ENCODE data around the gene TDRD9.

TDRD9 gene

DNA sequence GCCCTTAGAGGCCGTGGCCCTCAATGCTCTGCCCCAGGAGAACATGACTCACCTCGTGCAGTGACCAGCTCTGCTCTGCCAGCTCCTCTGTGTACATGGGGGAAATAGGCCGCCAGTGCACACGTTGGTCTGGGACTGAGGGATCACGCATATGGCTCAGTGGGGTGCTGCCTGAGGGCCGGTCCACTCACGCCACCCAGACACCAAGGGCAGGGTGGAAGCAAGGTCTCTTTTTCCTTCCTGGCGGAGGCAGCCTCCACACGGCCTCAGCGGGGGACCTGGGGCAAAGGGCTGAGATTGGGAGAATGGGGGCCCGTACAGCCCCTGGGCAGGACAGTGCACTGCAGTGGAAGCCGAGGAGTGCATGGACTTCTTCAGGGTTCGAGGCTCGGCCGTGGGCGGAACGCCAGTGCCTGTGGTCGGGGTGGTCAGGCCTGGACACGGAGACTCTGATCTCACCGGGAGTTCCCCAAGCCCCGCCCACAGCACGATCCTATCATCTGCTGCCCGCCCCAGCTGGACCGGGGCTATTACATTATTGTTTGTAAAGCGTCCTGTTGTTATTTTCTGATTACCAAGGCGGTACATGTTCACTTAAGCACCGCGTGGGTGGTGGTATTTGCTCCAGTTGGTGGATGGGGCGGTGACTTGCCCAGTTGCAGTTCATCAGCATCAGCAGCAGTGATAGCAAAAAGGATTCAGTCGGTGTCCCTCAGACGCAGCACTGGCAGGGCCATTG is 38.8 kb upstream of the TDRD9 start:
- no peaks in the 10 kb centered on the region for H3K9me3 ChIP-seq (replicated peaks; ENCODE audit: insufficient read depth, low read length)
- no peak for TF ChIP-seq EZH2phosphoT487 (IDR thresholded peaks at IDR 0.05; ENCODE audit: low read length)
- no peak overlapping the region for H3K27ac ChIP-seq (ENCODE audit: low read length)
- peaks cover 4% of the 10 kb centered on the region; the same call in 1 of the 2 replicates for H3K27me3 ChIP-seq (replicated peaks; ENCODE audit: insufficient read depth, low read length)
- no peak overlapping the region for H3K4me3 ChIP-seq (ENCODE audit: low read length)
- H3K4me2 ChIP-seq (ENCODE audit: low read depth, low read length) = no peak overlapping the region
- no peaks in the 10 kb centered on the region for H3K9me2 ChIP-seq (replicated peaks; ENCODE audit: insufficient read depth, low read length)
- no peak for DNase-seq
- no peak overlapping the region for H3K9ac ChIP-seq (ENCODE audit: low read length)
- H3F3A ChIP-seq (ENCODE audit: insufficient read depth, low read length) = no peaks in the 10 kb centered on the region
- H3K36me3 ChIP-seq (replicated peaks; ENCODE audit: insufficient read depth, low read length) = no peaks in the 10 kb centered on the region
- no peaks in the 10 kb centered on the region for H3K79me2 ChIP-seq (ENCODE audit: low read length)
- no peaks in the 10 kb centered on the region for H4K20me1 ChIP-seq (ENCODE audit: insufficient read depth, low read length)
- H3K4me1 ChIP-seq (ENCODE audit: low read length) = no peaks in the 10 kb centered on the region
- no peak overlapping the region for H2AFZ ChIP-seq (ENCODE audit: low read length)

GRCh38 chr14:103890052-103890371 is 38.2 kb upstream of the TDRD9 start:
- no peak for DNase-seq
- no peak overlapping the region for H3K4me3 ChIP-seq (ENCODE audit: low read length)
- H3K9ac ChIP-seq (ENCODE audit: low read length) = no peak overlapping the region
- H4K20me1 ChIP-seq (ENCODE audit: insufficient read depth, low read length) = no peaks in the 10 kb centered on the region
- H2AFZ ChIP-seq (ENCODE audit: low read length) = no peak overlapping the region
- no peaks in the 10 kb centered on the region for H3K36me3 ChIP-seq (replicated peaks; ENCODE audit: insufficient read depth, low read length)
- H3F3A ChIP-seq (ENCODE audit: insufficient read depth, low read length) = no peaks in the 10 kb centered on the region
- H3K27me3 ChIP-seq (replicated peaks; ENCODE audit: insufficient read depth, low read length) = peaks cover 4% of the 10 kb centered on the region; the same call in 1 of the 2 replicates
- no peak overlapping the region for H3K27ac ChIP-seq (ENCODE audit: low read length)
- no peaks in the 10 kb centered on the region for H3K4me1 ChIP-seq (ENCODE audit: low read length)
- no peak for TF ChIP-seq EZH2 (optimal IDR thresholded peaks at IDR 0.05; ENCODE audit: low read depth, low read length)
- TF ChIP-seq EZH2phosphoT487 (IDR thresholded peaks at IDR 0.05; ENCODE audit: low read length) = no peak
- TF ChIP-seq, protein P1, sequence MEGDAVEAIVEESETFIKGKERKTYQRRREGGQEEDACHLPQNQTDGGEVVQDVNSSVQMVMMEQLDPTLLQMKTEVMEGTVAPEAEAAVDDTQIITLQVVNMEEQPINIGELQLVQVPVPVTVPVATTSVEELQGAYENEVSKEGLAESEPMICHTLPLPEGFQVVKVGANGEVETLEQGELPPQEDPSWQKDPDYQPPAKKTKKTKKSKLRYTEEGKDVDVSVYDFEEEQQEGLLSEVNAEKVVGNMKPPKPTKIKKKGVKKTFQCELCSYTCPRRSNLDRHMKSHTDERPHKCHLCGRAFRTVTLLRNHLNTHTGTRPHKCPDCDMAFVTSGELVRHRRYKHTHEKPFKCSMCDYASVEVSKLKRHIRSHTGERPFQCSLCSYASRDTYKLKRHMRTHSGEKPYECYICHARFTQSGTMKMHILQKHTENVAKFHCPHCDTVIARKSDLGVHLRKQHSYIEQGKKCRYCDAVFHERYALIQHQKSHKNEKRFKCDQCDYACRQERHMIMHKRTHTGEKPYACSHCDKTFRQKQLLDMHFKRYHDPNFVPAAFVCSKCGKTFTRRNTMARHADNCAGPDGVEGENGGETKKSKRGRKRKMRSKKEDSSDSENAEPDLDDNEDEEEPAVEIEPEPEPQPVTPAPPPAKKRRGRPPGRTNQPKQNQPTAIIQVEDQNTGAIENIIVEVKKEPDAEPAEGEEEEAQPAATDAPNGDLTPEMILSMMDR (IDR thresholded peaks at IDR 0.05; ENCODE audit: low read length) = no peak
- no peaks in the 10 kb centered on the region for H3K9me3 ChIP-seq (replicated peaks; ENCODE audit: insufficient read depth, low read length)
- no peaks in the 10 kb centered on the region for H3K9me2 ChIP-seq (replicated peaks; ENCODE audit: insufficient read depth, low read length)
- no peak overlapping the region for H3K4me2 ChIP-seq (ENCODE audit: low read depth, low read length)
- no peaks in the 10 kb centered on the region for H3K79me2 ChIP-seq (ENCODE audit: low read length)

DNA sequence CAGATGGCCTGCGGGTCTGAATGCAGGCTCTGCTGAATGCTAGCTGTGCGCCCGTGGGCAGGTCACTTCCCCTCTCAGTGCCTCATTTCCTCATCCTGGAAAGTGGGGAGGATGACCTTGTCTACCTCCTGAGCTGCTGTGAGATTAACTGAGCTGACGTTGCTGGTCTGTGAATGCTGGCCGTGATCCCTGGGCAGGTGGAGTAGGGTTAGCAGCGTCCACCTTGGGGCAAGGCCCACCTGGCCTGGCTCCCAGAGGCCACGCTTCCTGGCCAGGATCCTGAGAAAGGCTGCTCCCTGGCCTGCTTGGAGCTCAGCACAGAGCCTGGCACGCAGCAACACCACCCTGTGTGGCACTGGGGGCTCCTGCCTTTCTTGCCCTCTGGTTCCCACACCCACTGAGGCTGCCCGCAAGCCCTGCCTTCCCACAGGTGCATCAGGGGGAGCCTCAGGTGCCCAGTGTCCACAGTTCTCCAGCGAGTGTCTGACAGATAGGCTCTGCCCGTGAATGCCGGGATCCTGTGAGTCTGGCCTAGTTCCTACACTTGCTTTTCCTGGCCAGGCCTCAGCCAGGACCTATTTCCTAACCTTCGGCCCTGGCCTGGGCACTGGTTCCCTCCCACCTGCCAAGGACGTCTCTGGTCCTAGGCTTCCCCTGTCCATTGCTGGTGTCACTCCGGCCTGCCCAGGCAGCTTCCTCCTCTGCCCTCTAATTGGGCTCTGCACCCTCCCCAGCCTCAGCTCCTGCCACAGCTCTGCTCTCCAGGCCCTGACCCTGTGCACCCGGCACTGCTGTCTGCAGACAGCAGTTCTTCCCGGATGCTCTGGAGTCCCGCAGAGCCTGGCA is 37.2 kb upstream of the TDRD9 start:
- H3K36me3 ChIP-seq (replicated peaks; ENCODE audit: insufficient read depth, low read length) = no peaks in the 10 kb centered on the region
- no peaks in the 10 kb centered on the region for H3K4me1 ChIP-seq (ENCODE audit: low read length)
- no peaks in the 10 kb centered on the region for H3F3A ChIP-seq (ENCODE audit: insufficient read depth, low read length)
- no peaks in the 10 kb centered on the region for H3K9me3 ChIP-seq (replicated peaks; ENCODE audit: insufficient read depth, low read length)
- no peak for DNase-seq
- TF ChIP-seq, protein P1 (IDR thresholded peaks at IDR 0.05; ENCODE audit: low read length) = no peak
- TF ChIP-seq EZH2 (optimal IDR thresholded peaks at IDR 0.05; ENCODE audit: low read depth, low read length) (no peak), EZH2phosphoT487 (IDR thresholded peaks at IDR 0.05; ENCODE audit: low read length) (no peak)
- H3K4me2 ChIP-seq (ENCODE audit: low read depth, low read length) = no peak overlapping the region
- H3K9me2 ChIP-seq (replicated peaks; ENCODE audit: insufficient read depth, low read length) = no peaks in the 10 kb centered on the region
- H3K9ac ChIP-seq (ENCODE audit: low read length) = no peak overlapping the region
- no peak overlapping the region for H3K27ac ChIP-seq (ENCODE audit: low read length)
- no peak overlapping the region for H3K4me3 ChIP-seq (ENCODE audit: low read length)
- H4K20me1 ChIP-seq (ENCODE audit: insufficient read depth, low read length) = no peaks in the 10 kb centered on the region
- no peak overlapping the region for H2AFZ ChIP-seq (ENCODE audit: low read length)
- H3K27me3 ChIP-seq (replicated peaks; ENCODE audit: insufficient read depth, low read length) = no peaks in the 10 kb centered on the region
- H3K79me2 ChIP-seq (ENCODE audit: low read length) = no peaks in the 10 kb centered on the region

All from MM.1S (cell line).